CD8-positive, alpha-beta memory T cell (primary cell): ENCODE results near the gene PDE8A. TPM values are rescaled to one million over a fixed set of nuclear protein-coding genes. Genes with fewer than 3 reads are reported as not detected.

Experiments used
- CTCF ChIA-PET: fragments of 350-600 bp; sonication (Branson Sonifier 250); formaldehyde crosslinking; loops from one replicate; lab custom pipeline; 2021; ENCODE audit warnings: antibody characterized with exemption; lab: Charles Lee
- POLR2A ChIA-PET: fragments of 350-600 bp; sonication (Branson Sonifier 250); formaldehyde crosslinking; loops from one replicate; lab custom pipeline; 2021; ENCODE audit warnings: antibody characterized with exemption; lab: Charles Lee
- DNase-seq, 5 donors: peaks; one replicate each; pipeline versions ENCODE4 v3.0.0 to v3.0.0-alpha.2; 2020 to 2022; ENCODE audit warnings: mixed read lengths in 1 of 5
- H3K27ac ChIP-seq: one replicate; pipeline ENCODE4 v1.7.0; 2013; ENCODE audit warnings: low read depth, mild to moderate bottlenecking, low read length, moderate library complexity
- H3K27me3 ChIP-seq: 2 replicates; pipeline ENCODE4 v1.7.0; 2013; ENCODE audit warnings: low read length, mild to moderate bottlenecking; ENCODE audit not compliant: insufficient read depth, poor library complexity, severe bottlenecking
- H3K36me3 ChIP-seq: 2 replicates; pipeline ENCODE4 v1.7.0; 2013; ENCODE audit warnings: mild to moderate bottlenecking, low read length, moderate library complexity; ENCODE audit not compliant: insufficient read depth
- H3K4me1 ChIP-seq: 2 replicates; pipeline ENCODE4 v1.7.0; 2013; ENCODE audit warnings: mild to moderate bottlenecking, low read length, moderate library complexity; ENCODE audit not compliant: insufficient read depth
- H3K4me3 ChIP-seq: 2 replicates; pipeline ENCODE4 v1.7.0; 2013; ENCODE audit warnings: mild to moderate bottlenecking, low read length
- H3K9me3 ChIP-seq: 2 replicates; pipeline ENCODE4 v1.7.0; 2013; ENCODE audit warnings: mild to moderate bottlenecking, low read length
- H3K27ac Mint-ChIP-seq, 8 donors: one replicate each; pipeline ENCODE4 v1.8.0; 2020 to 2021; ENCODE audit warnings: mixed read lengths in 8 of 8, mild to moderate bottlenecking in 6 of 8, inconsistent platforms in 3 of 8, moderate library complexity in 3 of 8
- H3K27me3 Mint-ChIP-seq, 2 donors: one replicate each; pipeline ENCODE4 v1.8.0; 2020 to 2021; ENCODE audit warnings: mixed read lengths in 2 of 2, mild to moderate bottlenecking in 1 of 2, moderate library complexity in 1 of 2
- H3K36me3 Mint-ChIP-seq, 3 donors: one replicate each; pipeline ENCODE4 v1.8.0; 2020 to 2021; ENCODE audit warnings: mixed read lengths in 3 of 3, inconsistent platforms in 1 of 3, mild to moderate bottlenecking in 1 of 3
- H3K4me1 Mint-ChIP-seq, 3 donors: one replicate each; pipeline ENCODE4 v1.8.0; 2020 to 2021; ENCODE audit warnings: mixed read lengths in 3 of 3, inconsistent platforms in 1 of 3, mild to moderate bottlenecking in 1 of 3
- H3K4me3 Mint-ChIP-seq, 7 donors: one replicate each; pipeline ENCODE4 v1.8.0; 2020 to 2021; ENCODE audit warnings: mixed read lengths in 7 of 7, mild to moderate bottlenecking in 6 of 7, moderate library complexity in 4 of 7, inconsistent platforms in 2 of 7
- H3K9me3 Mint-ChIP-seq, 5 donors: one replicate each; pipeline ENCODE4 v1.8.0; 2020 to 2022; ENCODE audit warnings: mixed read lengths in 5 of 5, mild to moderate bottlenecking in 3 of 5, moderate library complexity in 2 of 5, inconsistent platforms in 1 of 5
- polyA plus RNA-seq: library from polyadenylated mRNA; unstranded; fragments of 300-500 nt; fragmentation: Illumina TruSeq; gene quantifications from one replicate; pipeline ENCODE4 v1.2.3, GENCODE V29; 2021
- total RNA-seq, 2 experiments: library from RNA; stranded (reverse); gene quantifications; one replicate each; pipeline ENCODE4 v1.2.3, GENCODE V29; 2021

PDE8A gene
- total and polyA plus RNA-seq, 3 experiments from 2014 or later = 4.4 to 17.6 (median 14.3) TPM

DNA sequence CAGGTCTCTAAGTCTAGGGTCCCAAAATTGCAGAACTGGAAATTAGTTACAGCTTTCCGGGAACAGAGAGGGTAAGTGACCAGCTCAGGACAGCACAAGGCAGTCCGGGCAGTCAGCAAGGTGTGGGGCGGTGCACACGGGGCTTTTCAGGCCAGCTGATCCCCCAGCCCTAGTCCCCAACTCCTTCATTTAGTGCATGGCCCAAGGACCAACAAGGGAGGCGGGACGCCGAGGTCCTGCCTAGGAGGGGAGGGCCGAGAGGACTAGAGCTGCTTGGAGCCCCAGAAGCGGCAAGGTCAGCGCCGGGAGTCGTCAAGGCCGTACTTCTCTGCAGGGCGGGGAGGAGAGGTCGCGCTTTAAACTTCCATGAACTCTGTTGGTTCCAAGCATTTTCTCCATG lies 2.0 kb upstream of the PDE8A start:
- POLR2A ChIA-PET = no interaction called here

DNA sequence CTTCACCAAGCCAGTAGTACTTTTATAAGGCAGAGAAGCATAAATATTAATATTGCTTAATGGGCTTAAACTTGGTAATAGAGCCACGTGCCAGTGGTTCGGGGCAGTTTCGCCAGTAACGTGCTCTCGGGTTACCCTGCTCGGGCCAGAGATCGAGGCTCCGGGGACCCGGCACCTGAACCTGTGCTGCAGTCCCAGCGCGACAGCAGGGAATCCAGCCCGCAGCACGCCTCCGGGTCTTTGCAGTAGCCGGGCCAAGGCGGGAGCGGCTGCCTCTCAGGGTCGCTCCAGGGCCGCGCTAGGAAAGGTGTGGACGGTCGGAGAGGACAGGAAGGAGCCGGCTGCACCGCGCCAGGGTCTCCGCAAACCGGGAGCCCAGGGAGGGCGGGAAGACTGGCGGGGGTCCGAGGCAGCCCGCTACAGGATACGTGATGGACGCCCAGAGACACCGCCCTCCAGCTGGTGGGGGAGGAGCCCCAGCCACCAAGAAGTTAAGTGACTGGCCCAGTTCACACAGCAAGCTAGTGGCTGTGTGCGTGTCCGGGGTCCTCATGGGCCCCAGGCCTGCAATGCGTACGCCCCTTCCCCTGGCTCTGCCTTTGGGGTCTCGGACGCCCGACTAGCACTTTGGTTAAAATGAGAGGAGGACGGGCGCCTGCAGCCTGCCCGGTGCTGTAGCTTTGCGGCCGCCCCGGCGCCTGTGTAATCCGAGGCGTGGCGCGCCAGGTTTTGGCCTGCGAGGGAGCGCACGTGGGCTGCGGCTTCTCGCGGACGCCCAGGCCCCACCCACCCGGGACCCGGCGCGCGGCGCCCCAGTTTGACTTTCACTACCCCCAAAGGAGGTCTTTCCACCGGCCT lies 1.2 kb upstream of the PDE8A start:
- peak; percentile 86 to 93 (median 92) for DNase-seq
- H3K4me1 ChIP-seq = peaks cover 22% of the 10 kb centered on the region
- Mint-ChIP-seq H3K36me3 (peaks cover 0 to 9% (median 0%) of the 10 kb centered on the region in 3 donors), H3K9me3 (no peaks in the 10 kb centered on the region), H3K27ac (peak overlapping the region; percentile 94 to 99 (median 96)), H3K27me3 (peaks cover under 1 to 5% of the 10 kb centered on the region in 2 donors), H3K4me3 (peak overlapping the region; percentile 91 to 98 (median 94)), H3K4me1 (peaks cover 30 to 37% (median 37%) of the 10 kb centered on the region in 3 donors)
- H3K9me3 ChIP-seq = no peaks in the 10 kb centered on the region
- no peaks in the 10 kb centered on the region for H3K27me3 ChIP-seq
- H3K36me3 ChIP-seq = no peaks in the 10 kb centered on the region
- H3K4me3 ChIP-seq = peak overlapping the region; percentile 97
- peak overlapping the region; percentile 83 for H3K27ac ChIP-seq
- ChIA-PET POLR2A (interaction anchor here (0.5 to 1.3 kb wide), 10 partner anchors 17 to 567 kb away, joined by 3 to 5 read pairs (median 3); partner anchors contain the start of genes NMB, SEC11A and WDR73), CTCF (interaction anchor here (0.8 to 1.9 kb wide), 8 partner anchors 9 to 410 kb away, joined by 3 to 7 read pairs (median 3); no protein-coding TSS in a partner anchor)

More for the DNA sequence above, 2.0 kb upstream of the PDE8A start:
- Histone ChIP-seq H3K27me3 (no peaks in the 10 kb centered on the region), H3K36me3 (no peaks in the 10 kb centered on the region), H3K9me3 (no peaks in the 10 kb centered on the region), H3K27ac (peak overlapping the region; percentile 83), H3K4me1 (peaks cover 15% of the 10 kb centered on the region), H3K4me3 (peak overlapping the region; percentile 97)
- peak overlapping the region; percentile 91 to 98 (median 94) for H3K4me3 Mint-ChIP-seq
- peaks cover 5% of the 10 kb centered on the region in 2 donors for H3K27me3 Mint-ChIP-seq
- peaks cover 0 to 9% (median 0%) of the 10 kb centered on the region in 3 donors for H3K36me3 Mint-ChIP-seq
- no peak for DNase-seq
- CTCF ChIA-PET = interaction anchor here (0.5 to 1.9 kb wide), 2 partner anchors 14 to 61 kb away, joined by 4 to 7 read pairs; no protein-coding TSS in a partner anchor
- H3K27ac Mint-ChIP-seq = peak overlapping the region in 7 of 8 donors; percentile 91 to 99 (median 94)
- peaks cover 23 to 31% (median 29%) of the 10 kb centered on the region in 3 donors for H3K4me1 Mint-ChIP-seq
- no peaks in the 10 kb centered on the region for H3K9me3 Mint-ChIP-seq

DNA sequence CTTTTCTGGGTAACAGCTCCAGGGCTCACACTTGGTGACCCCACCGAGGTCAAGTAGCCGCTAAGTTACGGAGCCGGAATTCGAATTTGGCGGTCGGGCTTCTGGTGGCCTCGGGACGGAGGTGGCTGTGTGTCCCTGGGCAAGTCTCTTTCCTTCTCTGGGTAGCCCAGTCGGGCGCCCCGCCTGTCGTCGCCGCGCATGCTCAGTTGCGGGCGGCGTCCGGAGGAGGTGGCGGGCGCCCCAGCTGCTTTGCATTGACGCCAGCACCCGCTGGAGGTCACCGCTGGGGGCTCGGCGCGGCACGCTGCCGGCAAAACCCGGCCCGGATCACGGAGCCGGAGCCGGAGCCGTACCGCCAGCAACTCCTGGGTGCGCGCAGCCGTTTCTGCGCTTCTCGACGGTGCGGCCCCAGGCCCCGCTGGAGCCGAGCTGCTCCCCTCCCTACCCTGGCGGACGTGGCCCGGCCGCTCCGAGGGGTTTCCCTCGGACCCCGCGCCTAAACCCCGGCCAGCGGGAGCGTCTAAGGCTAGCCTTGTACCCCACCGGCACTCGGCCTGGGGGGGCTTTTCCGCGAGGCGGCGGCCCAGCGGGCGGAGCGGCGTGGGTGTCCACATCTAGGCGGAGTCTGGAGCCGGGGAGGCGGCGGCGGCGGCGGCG lies 474 bp upstream of the PDE8A start:
- H3K27ac Mint-ChIP-seq = peak overlapping the region; percentile 94 to 99 (median 96)
- Histone ChIP-seq H3K36me3 (no peaks in the 10 kb centered on the region), H3K4me3 (peak overlapping the region; percentile 97), H3K27me3 (no peaks in the 10 kb centered on the region), H3K4me1 (peaks cover 26% of the 10 kb centered on the region), H3K9me3 (no peaks in the 10 kb centered on the region), H3K27ac (peak overlapping the region; percentile 83)
- peak; percentile 94 to 98 (median 97) for DNase-seq
- ChIA-PET CTCF (interaction anchor here (0.8 to 1.9 kb wide), 7 partner anchors 9 to 410 kb away, joined by 3 to 7 read pairs (median 3); no protein-coding TSS in a partner anchor), POLR2A (interaction anchor here (0.5 to 1.3 kb wide), 11 partner anchors 16 to 566 kb away, joined by 3 to 5 read pairs (median 3); partner anchors contain the start of genes NMB, SEC11A and WDR73)
- H3K27me3 Mint-ChIP-seq = peaks cover 0 to 5% of the 10 kb centered on the region in 2 donors
- H3K4me1 Mint-ChIP-seq = peaks cover 34 to 41% (median 39%) of the 10 kb centered on the region in 3 donors
- H3K4me3 Mint-ChIP-seq = peak overlapping the region; percentile 91 to 98 (median 94)
- H3K9me3 Mint-ChIP-seq = no peaks in the 10 kb centered on the region
- H3K36me3 Mint-ChIP-seq = peaks cover 0 to 9% (median 0%) of the 10 kb centered on the region in 3 donors

DNA sequence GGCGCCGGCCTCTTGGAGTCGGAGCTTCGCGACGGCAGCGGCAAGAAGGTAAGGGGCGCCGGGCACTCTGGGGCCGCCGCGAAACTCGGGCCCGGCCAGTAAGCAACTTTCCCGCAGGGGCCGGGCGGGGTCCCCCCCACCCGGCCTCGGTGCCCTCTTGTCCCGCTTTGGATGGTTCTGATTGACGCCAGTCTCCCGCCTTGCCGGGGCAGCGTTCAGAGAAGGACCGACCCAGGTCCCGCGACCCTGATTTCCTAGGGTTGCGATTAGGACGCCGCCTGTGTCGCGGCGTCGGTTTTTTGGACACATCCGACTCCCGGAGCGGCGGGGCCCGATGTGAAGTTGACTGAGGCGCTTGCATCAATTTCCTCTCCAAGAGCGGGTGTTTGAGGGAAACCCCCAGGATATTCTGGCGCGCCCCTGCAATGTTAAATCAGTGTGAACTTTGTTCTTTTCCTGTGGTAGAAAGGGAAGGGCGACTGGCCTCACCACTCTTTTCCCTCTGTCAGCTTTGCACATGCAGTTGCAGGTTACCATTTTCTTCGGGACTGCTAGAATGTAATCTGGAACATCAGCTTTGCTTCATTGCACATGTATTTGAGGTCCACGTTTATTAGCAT lies 755 bp downstream of the PDE8A start:
- H3K27ac Mint-ChIP-seq = peak overlapping the region; percentile 89 to 99 (median 96)
- H3K27me3 ChIP-seq = no peaks in the 10 kb centered on the region
- peak overlapping the region; percentile 94 to 99 (median 96) for H3K4me3 Mint-ChIP-seq
- H3K4me3 ChIP-seq = peak overlapping the region; percentile 97
- H3K36me3 Mint-ChIP-seq = peaks cover 0 to 9% (median 0%) of the 10 kb centered on the region in 3 donors
- no peaks in the 10 kb centered on the region for H3K9me3 Mint-ChIP-seq
- H3K36me3 ChIP-seq = no peaks in the 10 kb centered on the region
- peaks cover 26% of the 10 kb centered on the region for H3K4me1 ChIP-seq
- peaks cover 0 to 5% of the 10 kb centered on the region in 2 donors for H3K27me3 Mint-ChIP-seq
- ChIA-PET CTCF (no interaction called here), POLR2A (interaction anchor here (0.6 kb wide), 1 partner anchor 106 kb away, joined by 5 read pairs; no protein-coding TSS in a partner anchor)
- no peaks in the 10 kb centered on the region for H3K9me3 ChIP-seq
- peaks cover 41 to 52% (median 44%) of the 10 kb centered on the region in 3 donors for H3K4me1 Mint-ChIP-seq
- peak; percentile 40 to 65 (median 59) for DNase-seq
- peak overlapping the region; percentile 52 for H3K27ac ChIP-seq

DNA sequence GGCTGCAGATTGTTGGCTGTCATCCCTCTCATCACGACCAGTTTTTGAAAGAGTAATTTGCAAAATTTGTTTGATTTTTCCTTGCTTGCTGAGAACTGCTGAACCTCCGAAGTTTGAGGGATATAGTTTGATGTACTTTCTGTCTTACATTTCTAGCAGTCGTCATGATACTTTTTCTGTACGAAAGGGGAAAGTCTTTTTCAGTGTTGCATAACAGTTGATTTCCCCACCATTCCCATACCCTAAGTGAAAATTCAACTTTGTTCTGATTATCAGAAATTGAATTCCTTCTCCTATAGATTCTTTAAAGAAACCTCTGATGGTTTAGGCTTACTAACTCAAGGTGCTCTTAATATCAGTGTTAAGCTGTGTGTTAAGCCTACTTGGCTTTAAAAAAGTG lies 1.6 kb downstream of the PDE8A start:
- no peak for DNase-seq
- Mint-ChIP-seq H3K9me3 (no peaks in the 10 kb centered on the region), H3K27me3 (peaks cover 0 to 5% of the 10 kb centered on the region in 2 donors), H3K36me3 (peaks cover 0 to 9% (median 0%) of the 10 kb centered on the region in 3 donors), H3K27ac (peak overlapping the region; percentile 29 to 99 (median 96)), H3K4me3 (peak overlapping the region; percentile 94 to 99 (median 96)), H3K4me1 (peaks cover 47 to 57% (median 48%) of the 10 kb centered on the region in 3 donors)
- peaks cover 29% of the 10 kb centered on the region for H3K4me1 ChIP-seq
- H3K4me3 ChIP-seq = peak overlapping the region; percentile 97
- CTCF ChIA-PET = no interaction called here
- POLR2A ChIA-PET = interaction anchor here (0.6 kb wide), 1 partner anchor 215 kb away, joined by 3 read pairs; no protein-coding TSS in a partner anchor
- H3K36me3 ChIP-seq = no peaks in the 10 kb centered on the region
- no peaks in the 10 kb centered on the region for H3K9me3 ChIP-seq
- no peaks in the 10 kb centered on the region for H3K27me3 ChIP-seq
- no peak overlapping the region for H3K27ac ChIP-seq

DNA sequence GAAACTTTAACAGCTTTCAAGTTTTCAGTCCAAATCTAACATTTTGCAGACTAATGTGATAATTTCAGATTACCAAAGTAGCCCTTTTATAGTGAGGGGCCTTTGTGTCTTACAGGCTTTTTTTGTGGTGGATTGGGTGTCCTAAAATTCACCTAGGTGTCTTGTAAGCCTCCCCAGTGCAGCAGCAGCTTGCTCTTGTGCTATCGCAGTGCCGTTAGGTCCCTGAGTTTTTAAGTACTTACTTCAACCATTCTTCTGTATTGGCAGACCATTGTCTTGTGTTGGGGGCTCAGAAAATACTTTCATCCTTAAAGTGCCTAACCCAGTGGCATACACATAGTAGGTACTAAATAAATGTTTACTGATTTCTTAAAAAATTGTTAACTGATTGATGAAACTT lies 2.1 kb downstream of the PDE8A start:
- Histone ChIP-seq H3K4me3 (peak overlapping the region; percentile 97), H3K36me3 (no peaks in the 10 kb centered on the region), H3K27me3 (no peaks in the 10 kb centered on the region), H3K4me1 (peaks cover 33% of the 10 kb centered on the region), H3K9me3 (no peaks in the 10 kb centered on the region), H3K27ac (no peak overlapping the region)
- ChIA-PET POLR2A (interaction anchor here (0.6 kb wide), 1 partner anchor 216 kb away, joined by 3 read pairs; no protein-coding TSS in a partner anchor), CTCF (no interaction called here)
- no peak for DNase-seq
- H3K27ac Mint-ChIP-seq = peak overlapping the region; percentile 29 to 99 (median 96)
- peaks cover 51 to 61% (median 52%) of the 10 kb centered on the region in 3 donors for H3K4me1 Mint-ChIP-seq
- H3K4me3 Mint-ChIP-seq = peak overlapping the region; percentile 94 to 99 (median 96)
- H3K36me3 Mint-ChIP-seq = peaks cover 0 to 9% (median 0%) of the 10 kb centered on the region in 3 donors
- peaks cover 0 to 3% of the 10 kb centered on the region in 2 donors for H3K27me3 Mint-ChIP-seq
- H3K9me3 Mint-ChIP-seq = no peaks in the 10 kb centered on the region

DNA sequence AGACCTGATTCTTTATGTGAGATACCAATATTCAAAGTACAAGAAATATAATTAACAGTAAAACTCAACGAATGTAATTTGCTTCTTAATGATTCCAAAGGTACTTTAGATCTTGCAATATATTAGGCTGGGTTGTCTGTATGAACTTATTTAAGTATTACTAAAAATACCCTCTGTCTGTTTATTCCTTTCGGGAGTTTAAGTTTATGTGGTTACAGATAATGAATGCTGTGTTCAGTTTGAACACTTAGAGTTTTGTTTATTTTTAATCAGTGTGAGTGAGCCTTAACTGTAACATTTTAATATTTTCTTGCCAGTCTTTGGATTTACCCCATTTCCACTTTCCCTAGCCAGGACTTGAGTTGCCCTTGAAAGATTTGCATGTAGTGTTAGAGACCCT lies 3.5 kb downstream of the PDE8A start:
- DNase-seq = no peak
- peaks cover 0 to 3% of the 10 kb centered on the region in 2 donors for H3K27me3 Mint-ChIP-seq
- peaks cover 55 to 66% (median 59%) of the 10 kb centered on the region in 3 donors for H3K4me1 Mint-ChIP-seq

More for the DNA sequence above, 3.5 kb downstream of the PDE8A start:
- H3K27ac Mint-ChIP-seq = peak overlapping the region in 7 of 8 donors; percentile 2 to 90 (median 53)
- H3K4me3 Mint-ChIP-seq = peak overlapping the region in 2 of 7 donors; percentile 51 to 79
- no peaks in the 10 kb centered on the region for H3K27me3 ChIP-seq
- peaks cover 38% of the 10 kb centered on the region for H3K4me1 ChIP-seq
- H3K9me3 ChIP-seq = no peaks in the 10 kb centered on the region
- no peak overlapping the region for H3K4me3 ChIP-seq
- H3K27ac ChIP-seq = no peak overlapping the region
- H3K9me3 Mint-ChIP-seq = no peaks in the 10 kb centered on the region
- H3K36me3 Mint-ChIP-seq = peaks cover 0 to 9% (median 0%) of the 10 kb centered on the region in 3 donors
- CTCF ChIA-PET = no interaction called here
- POLR2A ChIA-PET = no interaction called here
- H3K36me3 ChIP-seq = no peaks in the 10 kb centered on the region
